ENCODE measurements around the gene OR2T34. TPM values are rescaled to one million over a fixed set of nuclear protein-coding genes. Genes with fewer than 3 reads are reported as not detected.
"Not testable (repeated sequence)": the region's sequence is repeated elsewhere in the genome, so short reads cannot be mapped to it uniquely, and the experiment has no call there.

The OR2T34 gene
- total RNA-seq, 1 donor from 2014 or later, result not detected

DNA sequence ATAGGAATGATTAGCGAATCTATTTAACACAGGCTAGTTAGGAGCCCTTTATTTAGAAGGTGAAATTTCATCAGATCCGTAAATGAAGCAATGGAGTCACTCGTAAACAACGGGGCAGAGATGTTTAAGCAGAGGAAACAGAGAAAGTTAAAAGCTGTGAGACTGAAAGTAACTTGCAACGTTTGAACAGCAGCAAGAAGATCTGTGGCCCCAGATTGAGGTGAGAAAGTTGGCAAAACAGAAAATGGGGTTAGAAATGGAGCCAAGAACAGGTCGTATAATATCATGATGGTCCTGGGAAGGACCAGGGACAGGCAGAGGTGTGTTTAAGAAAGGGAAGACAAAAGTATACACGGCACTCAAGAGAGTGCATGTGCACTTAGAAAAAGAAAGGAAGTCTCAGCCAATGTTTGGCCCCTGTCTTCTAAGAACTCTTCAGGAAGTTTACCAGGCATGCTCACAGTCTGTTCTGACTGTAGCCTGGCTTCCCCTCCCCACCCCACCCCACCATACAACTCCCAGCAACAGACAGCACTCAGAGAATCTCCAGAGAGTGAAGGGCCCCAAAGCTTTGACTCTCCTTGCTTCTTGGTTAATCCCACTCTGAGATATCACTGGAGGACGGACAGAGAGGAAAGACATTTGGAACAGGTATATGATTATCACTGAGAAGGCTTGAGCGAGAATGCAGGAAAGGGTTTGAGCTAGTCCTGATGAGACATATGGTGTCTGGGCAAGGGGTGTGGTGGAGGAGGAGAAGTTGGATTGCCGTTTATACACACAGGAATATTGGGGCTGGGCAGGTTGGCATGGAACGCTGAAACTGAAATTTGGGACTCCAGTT lies 8.8 kb downstream of the OR2T34 start:
- DNase-seq (ENCODE audit: low spot score); intact Hi-C loops (cut with DNase I); ATAC-seq: not testable (repeated sequence)

DNA sequence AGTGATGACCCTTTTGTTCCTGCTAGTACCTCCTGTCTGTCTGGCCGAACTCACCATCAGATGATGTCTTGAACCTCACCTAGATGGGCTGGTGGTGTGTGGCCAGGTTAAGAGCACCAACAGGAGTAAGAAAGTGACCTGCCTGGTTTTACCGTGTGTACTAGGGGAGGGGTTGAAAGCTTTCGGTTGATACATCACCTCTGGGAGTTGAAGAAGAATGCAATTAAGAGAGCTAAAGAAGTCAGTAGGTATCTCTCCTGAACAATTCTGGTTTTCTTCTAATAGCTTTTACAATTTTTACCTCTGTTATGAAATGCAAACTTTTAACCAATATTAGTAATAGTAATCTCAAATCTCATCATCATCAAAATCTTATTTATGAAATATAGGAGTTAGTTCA lies 11.9 kb downstream of the OR2T34 start, which contains the start of gene OR2T29:
Gene OR2T29 (minus strand): TSS at position 101 of the 400 bp plus-strand sequence. CDS start 3,281 bp downstream, outside the sequence.
- ATAC-seq; DNase-seq (ENCODE audit: low spot score); intact Hi-C loops (cut with DNase I): not testable (repeated sequence)

DNA sequence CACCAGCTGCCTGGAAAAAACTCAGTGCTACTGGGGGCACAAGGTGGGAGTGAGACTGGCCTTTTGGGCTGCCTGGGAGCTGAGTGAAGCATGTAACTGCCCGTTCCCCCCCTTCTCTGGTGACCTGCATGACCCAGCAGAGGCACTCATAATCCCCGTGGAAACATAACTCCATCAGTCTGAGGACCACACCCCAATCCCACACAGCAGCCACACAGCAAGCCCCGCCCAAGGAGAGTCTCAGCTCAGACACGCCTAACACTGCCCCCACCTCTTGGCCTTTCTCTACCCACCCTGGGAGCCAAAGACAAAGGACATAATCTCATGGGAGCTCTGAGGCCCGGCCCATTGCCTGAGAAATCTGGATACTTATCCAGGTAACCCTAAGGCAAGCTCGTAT lies 23.5 kb downstream of the OR2T34 start:
- DNase-seq (ENCODE audit: low spot score); ATAC-seq; intact Hi-C loops (cut with DNase I): not testable (repeated sequence)

DNA sequence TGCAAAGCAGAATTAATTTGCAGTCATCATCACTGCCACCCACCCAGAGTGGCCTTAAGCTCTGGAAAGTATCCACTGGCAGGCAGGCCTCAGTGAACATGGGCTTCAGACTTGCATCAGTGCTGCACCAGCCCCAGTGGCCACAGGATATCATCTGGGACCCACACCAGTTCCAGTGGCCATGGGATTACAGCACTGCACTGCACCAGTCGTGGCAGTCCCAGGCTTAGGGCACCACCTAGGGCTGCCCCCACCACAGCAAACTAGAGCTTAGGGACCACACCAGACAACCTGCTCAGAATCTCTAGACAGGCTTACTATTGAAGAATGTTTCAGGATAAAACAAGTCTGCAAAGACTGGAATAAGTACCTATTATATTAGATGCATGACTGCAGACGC lies 27.2 kb downstream of the OR2T34 start:
- ATAC-seq; DNase-seq (ENCODE audit: low spot score); intact Hi-C loops (cut with DNase I): not testable (repeated sequence)

DNA sequence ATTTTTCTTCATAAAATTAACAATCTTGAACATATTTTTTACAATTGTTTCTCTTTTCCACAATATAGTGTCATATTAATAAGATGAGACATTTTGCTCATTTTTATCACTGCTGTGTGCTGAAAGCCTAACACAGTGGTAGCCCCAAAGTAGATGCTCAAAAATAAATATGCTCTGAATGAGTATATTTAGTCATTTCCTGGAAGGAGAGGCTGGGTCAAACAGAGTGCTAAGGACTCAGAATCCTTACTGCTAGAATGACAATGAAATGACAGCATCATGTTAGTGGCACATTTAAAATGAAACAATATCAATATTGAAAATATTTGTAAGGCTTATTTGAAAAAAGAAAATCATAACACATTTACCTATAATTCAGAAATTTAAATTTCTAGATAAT lies 37.1 kb downstream of the OR2T34 start:
- intact Hi-C loops (cut with DNase I); ATAC-seq; DNase-seq (ENCODE audit: low spot score): not testable (repeated sequence)

Other genes with a start within 250 kb of the OR2T34 start
- not detected for gene OR14C36, start 226.0 kb downstream of the OR2T34 start, total RNA-seq
- not detected for gene OR2T4, start 213.1 kb downstream of the OR2T34 start, total RNA-seq
- not detected for gene OR2T6, start 199.0 kb downstream of the OR2T34 start, total RNA-seq
- not detected for gene OR2T1, start 171.7 kb downstream of the OR2T34 start, total RNA-seq
- gene OR2T2, start 129.1 kb downstream of the OR2T34 start, total RNA-seq, result not detected
- gene OR2T3, start 101.4 kb downstream of the OR2T34 start, total RNA-seq, result not detected
- gene OR2T5, start 86.2 kb downstream of the OR2T34 start, total RNA-seq, result not detected
- not detected for gene OR2G6, start 66.7 kb downstream of the OR2T34 start, total RNA-seq
- gene OR2T29, start 12.0 kb downstream of the OR2T34 start, total RNA-seq, result not detected
- not detected for gene OR2T10, start 22.9 kb upstream of the OR2T34 start, total RNA-seq
- not detected for gene OR2T11, start 60.3 kb upstream of the OR2T34 start, total RNA-seq
- gene OR2T35, start 70.5 kb upstream of the OR2T34 start, total RNA-seq, result not detected
- not detected for gene OR2T27, start 80.8 kb upstream of the OR2T34 start, total RNA-seq
- gene OR14I1, start 128.0 kb upstream of the OR2T34 start, total RNA-seq, result not detected
- gene LYPD8, start 181.0 kb upstream of the OR2T34 start, total RNA-seq, result not detected